HG03064 (cell line): ENCODE results near the gene UNC5C.

ENCODE experiments used
- ATAC-seq: cut with Tn5 transposase; IDR thresholded peaks from one replicate; pipeline ENCODE4 v1.9.1; 2021; ENCODE audit warnings: low read depth; ENCODE audit not compliant: unreplicated experiment

The UNC5C gene

DNA sequence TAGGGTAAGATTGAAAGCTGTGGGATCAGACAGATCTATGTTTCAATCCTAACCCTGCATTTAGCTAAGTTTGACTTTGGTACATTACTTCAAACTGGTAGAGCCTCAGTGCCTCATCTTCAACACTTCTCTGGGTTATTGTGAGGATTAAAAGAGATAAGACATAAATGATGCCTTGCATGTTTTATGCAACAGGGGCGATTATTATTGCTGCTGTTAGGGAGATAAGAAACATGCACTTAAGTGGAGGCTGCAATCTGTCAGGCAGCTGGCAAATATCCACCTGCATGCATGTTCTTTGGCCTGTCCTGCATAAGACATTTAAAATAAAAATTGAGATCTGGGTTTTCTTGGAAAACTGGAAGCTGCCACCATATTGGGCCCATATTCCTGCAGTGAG, 24.6 kb downstream of the UNC5C start:
- no peak for ATAC-seq

DNA sequence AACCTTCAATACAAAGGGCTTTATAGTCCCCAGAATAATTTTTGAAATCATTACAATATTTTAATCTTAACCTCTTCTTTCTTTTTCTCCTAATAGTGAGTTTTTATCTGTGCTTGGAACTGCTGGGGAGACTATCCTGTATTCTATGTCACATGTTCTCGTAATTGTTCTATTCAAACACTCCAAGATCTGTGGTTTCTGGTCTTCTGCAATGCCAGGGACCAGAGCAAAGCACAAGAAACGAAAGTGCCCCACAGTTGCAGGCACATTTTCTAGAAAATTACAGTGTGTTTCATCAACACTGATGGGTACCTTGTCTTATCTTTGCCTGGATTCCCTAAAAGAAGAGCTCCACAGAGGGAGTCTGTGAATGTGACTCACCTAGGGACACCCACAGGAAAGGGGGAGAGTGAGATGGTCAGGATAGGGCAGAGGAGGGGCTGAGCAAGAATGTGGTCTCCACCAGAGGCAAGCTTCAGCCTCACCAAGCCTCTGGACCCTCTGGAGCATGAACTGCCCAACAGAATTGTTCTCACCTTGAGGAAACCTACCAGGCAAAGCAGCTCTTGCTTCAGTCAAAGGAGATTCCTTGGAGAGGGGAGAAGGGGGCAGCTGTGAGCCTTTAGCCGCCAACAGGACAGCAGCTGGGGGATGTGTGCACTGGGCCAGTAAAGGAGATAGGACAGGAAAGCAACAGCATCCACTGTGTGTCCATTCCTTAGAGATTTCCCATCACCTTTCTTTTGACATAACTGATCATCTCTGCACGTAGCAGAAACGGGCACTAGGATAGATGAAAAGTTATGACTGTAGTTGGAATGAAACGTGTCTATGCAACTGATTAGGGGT, 25.9 kb downstream of the UNC5C start:
- no peak for ATAC-seq

DNA sequence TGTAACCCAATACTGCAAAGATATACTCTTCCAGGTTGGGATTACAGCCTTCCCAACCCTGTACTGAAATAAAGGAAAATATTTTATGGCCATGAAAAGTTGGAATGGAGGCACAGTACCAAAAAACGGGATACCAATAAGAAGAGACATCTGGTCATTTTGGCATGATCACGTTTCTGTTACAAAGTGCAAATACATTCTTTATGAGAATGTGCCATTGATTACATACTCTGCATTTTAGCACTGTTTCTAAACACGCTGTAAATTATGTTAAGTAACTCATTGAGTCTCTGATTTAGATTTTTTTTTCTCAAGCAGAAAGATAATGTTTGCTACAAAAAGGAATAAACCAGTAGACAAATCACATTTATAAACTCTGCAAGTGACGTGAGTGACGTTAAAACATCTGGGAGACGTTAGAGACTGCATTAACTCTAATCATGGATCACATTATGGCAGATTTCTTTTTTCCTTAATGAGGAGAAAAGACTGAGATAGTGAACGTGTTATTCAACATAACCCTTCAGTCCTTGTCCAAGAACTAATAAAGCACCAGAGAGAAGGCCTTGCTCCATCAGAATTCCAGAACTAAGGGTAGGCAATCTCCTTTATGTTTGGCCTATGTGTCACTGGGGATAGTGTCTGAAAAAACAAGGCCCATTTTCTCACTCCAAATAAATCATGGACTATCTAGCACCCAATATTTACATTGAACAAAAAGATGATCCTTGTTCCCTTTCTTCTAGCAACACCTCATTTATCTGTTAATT, 31.0 kb downstream of the UNC5C start:
- ATAC-seq, result no peak

DNA sequence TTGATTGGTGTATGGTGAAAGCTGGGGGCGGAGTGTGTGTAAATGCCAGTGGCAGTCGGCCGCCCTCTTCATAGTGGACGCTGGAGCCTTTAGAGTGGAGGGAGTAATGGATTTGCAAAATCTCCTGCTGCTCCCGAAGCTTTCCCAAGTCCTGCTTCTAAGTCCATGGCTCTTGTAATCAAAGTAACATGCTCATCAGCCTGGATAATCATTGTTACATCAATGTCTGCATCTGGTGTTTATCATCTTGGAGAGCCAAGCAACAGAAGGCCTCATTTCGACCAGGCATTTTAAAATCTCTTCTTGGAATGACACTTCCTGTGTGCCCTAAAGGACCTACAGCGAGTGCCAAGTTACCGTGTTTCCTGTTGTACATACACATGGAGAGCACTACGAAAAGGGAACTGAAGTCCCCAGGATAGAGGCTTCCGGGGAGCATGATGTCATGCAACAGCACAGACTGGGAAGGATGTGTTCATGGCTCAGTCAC, 32.2 kb downstream of the UNC5C start:
- ATAC-seq, result no peak

DNA sequence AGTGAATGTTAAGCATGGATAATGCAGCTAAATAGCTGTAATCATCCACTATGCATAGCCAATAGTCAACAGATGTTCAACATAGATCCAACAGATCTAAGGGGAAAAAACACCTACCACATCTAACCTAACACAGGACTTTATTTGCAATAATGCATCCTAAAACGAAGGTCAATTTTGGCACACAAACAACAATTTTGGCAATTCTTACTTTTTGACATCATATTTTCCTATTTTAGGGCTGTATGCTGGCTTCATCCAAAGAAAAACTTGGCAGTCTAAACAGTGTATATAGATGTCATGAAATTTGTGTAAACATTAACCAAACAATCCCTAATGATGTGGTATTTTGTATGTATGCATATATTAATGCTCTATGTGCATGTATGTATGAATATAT, 33.2 kb downstream of the UNC5C start:
- ATAC-seq, result no peak

DNA sequence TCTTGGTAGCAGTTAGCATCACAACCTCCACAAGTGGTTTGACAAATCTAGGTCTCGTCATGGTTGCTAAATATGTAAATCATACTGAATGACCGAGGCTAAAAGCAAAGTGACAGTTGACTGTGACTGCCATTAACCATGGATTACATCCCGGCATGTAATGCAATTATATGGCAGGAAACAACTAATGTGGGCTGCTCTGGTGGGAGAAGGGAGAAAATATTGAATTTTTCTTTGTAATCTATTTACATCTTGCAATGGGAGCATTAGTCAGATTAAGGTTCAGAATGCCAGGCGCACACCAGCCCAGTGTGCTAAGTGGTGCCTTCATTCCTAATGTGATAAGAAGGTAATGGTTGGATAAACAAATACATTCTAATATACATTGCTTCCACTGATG, 35.8 kb downstream of the UNC5C start:
- ATAC-seq, result no peak

DNA sequence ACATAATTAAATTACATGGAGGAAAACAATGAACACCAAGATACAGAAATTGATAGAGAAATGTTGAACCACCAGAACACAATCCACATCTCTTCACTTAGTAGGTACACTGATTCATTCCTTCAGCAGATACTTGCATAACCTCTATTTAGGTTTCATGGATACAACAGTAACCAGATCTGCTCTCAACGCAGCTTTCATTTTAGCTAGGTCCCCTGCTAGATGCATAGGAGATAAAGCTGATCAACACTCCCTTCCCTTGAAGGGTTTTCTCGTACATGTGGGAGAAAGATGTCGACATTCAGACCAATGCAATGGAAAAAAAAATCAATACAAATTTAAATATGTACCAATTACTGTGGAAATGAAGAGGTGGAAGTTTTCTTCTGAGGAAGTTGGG, 37.3 kb downstream of the UNC5C start:
- no peak for ATAC-seq

DNA sequence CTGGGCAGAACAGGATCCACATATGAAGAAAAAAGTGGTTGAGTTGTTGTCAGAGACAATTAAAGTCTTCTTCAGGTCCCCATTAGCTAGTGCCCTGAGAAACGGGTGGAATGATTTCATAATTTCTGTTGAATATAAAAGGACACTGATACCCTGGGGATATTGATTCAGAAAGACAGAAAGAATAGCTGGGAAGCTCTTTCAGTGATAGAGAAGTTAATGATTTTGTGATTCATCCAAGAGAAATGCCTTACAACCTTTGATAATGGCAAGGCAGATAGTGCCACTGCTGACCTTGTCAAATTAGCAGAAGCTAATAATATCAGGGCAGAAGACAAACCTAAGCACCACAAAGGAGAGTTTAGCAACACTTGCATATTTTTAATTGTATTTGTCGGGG, 37.9 kb downstream of the UNC5C start:
- no peak for ATAC-seq

DNA sequence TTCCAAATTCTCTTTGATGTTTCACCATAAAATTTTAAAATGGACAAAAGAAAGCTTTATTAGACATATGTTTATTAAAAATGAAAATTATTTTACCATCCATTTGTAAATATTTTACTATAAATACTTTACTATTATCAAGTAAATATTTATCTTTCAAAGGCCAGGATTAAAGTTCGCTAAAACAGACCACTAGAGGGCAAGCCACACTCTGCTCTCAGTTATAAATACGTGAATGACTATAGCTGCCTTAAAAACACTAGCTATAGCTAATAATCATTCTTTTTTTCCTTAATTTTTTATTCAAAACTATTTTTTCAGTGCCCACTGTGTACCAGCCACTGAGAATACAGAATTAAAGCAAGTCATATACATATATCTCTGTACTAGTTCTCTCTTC, 38.6 kb downstream of the UNC5C start:
- no peak for ATAC-seq

DNA sequence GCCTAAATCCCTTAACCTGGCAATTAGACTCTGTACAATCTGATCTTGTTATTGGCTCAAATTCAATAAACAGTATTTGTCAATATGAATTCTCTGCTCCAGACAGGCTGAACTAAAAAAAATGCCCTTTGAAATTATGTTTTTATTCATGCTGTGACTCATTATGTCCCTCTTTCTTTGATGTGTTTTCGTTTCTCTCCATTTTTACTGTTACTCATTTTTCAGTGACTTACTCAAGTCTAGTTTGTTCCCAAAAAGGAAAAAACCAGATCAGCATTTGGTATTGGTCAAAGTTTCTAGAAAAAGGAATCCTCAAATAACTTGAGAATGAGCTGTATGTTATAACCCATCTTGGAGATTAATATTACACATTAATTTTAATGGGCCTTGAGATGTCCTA, 40.4 kb downstream of the UNC5C start:
- no peak for ATAC-seq

DNA sequence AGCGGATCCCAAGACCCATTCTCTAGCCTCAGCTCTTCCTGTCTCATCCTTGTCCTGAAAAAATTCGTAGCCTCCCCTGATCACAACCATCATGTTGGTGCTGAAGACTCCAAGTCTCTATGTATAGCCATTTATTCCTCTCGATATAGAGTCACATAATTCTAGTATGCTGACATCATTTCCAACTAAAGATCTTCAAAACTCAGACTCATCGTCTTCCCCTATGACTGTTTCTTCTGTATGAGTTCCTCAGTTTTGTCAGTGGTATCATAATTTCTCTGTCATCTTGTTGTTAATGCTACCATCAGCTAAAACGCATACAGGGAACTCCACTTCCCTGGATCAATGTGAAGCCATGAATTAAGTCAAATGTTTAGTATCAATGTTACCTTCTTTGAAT, 41.2 kb downstream of the UNC5C start:
- no peak for ATAC-seq

DNA sequence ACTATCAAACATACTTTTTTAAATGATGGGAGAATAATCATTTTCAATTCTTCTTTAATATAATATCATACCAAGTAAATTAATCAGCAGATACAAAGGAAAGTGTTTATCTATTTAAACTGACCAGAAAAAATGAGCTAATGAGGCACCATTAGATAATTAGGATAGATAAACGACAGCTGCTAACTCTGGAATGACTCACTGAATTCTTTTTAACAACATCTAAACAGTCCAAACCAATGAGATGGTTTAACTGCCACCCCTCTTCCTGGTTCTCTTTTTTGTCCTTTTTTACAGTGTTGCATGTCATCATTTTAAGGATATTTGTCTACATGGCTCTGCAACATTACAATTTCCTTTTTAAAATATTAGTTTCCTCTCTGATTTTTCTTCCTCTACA, 41.6 kb downstream of the UNC5C start:
- ATAC-seq, result no peak

DNA sequence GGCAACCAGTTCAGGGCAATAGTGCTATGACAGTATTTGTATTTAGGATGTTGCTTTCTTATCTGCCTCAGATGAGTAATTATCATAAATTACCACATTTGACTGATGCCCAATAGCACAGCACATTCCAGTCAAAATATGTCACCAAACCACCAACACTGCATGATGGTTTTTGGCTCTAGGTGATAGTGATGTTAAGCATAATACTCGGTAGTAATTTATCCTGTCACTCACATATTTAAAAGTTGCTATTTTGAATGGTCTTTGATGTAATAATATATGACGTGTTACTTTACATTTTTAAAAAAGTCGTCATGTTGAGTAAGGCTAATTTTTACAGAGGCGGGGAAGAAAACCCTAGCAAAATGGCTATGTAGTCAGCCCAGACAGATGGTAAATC, 42.5 kb downstream of the UNC5C start:
- ATAC-seq, result no peak

DNA sequence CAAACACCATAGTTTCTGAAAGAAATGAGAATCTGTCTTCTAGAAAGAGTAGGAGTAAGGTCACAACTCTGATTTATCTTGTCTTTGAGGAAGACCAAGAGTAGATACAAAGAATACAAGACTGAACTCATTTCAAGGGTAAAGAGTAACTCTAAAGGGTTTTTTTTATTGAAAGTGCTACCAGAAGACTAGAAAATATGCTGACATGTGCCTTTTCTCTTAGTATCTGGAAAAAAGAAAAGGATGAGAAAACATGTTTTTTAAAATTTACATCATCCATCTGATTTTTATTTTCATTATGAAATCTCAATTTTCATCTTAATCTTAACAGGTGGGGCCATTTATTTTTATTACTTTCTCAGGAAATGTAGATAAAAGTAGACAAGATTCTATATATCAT, 43.0 kb downstream of the UNC5C start:
- no peak for ATAC-seq

DNA sequence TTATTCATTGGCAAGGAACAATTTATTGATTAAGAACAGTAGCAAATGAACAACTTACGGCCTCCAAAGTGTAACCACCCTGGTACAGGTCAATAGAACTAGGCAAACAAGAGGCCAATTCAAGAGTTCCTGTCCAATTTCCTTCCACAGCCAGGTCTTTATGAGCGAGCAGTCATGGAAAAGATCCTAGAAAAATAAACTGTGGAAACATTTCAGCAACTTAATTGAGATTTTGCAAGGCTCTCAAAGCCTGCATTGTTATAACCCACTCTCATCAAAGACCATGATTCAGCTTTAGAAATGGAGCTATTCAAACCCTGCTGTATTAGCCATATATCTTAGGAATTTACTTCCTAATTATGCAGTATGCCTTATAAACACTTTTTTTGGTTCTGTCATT, 43.6 kb downstream of the UNC5C start:
- ATAC-seq, result no peak

DNA sequence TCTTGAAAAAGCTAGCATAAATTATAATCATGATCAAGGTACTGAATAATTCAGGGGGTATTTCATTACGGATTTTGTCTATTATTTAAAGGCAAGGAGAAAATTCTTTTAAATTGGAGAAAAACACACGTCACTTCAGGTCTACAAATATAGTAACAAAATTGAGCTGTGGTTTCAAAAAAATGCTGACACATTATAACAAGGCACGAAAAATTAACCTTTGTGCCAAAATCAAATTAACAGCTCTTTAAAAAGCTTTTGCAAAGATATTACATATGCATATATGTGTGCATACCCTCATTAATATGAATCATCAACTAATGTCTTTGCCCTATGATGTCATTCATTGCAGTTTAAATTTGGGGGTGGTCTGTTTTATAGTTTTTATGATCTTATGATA, 44.3 kb downstream of the UNC5C start:
- ATAC-seq, result no peak

DNA sequence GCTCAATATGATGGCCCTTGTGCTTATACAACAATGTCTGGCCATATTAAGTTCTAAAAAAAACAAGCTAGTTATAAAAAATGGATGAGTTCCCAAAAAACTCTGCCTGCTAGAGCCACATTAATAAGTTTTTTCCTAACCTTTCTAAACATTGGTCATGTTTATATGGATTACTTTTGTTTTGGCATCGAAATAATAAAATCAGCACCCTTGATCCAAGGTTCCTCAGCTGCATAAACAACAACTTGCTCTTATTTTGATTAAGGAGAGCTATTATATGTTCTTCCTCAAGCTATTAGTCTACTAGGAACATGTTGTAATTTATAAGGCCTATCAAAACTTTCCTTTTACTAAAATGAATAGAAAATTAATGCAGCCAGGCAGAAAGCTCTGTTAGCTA, 48.4 kb downstream of the UNC5C start:
- no peak for ATAC-seq

DNA sequence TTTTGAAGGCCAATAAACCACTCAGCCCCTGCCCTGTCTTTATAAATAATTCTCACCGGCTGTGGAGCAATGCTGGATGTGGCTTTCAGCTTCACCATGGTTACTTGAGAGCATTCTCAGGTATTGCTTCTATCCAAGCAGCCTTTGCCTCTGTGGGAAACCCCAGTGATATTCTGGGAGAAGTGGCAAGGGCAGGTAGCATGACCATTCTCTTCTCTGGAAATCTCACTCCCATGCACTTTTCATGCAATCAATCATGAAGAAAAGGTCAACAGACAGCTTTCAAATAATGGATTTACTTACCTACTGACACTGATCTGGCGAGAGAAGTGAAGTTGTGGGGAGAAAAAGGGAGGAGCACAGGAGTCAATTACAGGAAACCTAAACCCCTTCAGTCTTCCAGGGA, 49.5 kb downstream of the UNC5C start:
- no peak for ATAC-seq

DNA sequence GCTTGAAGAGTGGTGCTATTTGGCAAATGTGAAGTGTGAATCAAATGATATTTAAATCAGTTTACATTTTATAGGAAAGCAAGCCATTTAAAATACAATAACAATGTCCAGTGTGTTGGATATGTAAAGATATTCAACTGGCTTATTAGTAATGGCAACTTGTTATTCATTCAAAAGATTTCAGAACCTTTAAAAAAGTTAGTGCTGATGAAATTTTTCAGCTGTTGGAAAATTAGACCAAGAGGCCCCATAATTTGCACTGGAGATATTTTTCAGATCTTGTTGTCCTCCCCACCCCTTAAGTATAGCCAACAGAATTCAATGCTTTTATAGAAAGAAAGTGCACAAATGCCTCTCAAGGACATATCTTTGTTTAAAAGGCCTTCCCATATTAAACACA, 54.6 kb downstream of the UNC5C start:
- ATAC-seq, result no peak

DNA sequence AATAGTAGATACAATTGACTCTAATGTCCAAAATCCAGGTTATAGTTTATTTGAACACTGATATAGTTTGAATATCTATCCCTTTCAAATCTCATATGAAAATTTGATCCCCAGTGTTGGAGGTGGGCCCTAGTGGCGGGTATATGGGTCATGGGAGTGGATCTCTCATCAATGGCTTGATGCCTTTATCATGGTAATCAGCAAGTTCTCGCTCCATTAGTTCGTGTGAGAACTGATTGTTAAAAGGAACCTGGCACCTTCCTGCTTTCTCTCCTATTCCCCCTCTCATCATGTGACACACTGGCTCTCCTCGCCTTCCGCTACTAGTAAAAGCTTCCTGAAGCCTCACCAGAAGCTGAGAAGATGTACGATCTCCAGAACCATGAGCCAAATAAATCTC, 70.1 kb downstream of the UNC5C start:
- ATAC-seq, result no peak

DNA sequence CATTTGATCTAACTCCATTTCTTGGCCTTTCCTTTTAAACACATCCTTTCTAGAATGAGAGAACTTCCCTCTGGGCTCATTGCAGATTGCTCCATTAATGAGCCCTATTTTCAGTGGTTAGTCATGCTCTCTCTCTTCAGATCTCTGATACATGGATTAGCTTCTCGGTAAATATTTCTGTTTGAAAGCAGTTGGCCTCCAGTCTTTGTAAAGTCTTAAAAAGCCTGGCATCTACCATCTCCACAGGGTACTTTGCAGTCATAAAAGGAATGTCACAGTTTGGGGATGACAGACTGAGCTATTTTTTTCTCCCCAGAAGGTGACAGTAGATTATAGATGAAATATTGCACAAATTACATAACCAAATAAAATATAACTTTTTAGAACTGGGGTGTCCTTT, 72.7 kb downstream of the UNC5C start:
- ATAC-seq, result no peak

DNA sequence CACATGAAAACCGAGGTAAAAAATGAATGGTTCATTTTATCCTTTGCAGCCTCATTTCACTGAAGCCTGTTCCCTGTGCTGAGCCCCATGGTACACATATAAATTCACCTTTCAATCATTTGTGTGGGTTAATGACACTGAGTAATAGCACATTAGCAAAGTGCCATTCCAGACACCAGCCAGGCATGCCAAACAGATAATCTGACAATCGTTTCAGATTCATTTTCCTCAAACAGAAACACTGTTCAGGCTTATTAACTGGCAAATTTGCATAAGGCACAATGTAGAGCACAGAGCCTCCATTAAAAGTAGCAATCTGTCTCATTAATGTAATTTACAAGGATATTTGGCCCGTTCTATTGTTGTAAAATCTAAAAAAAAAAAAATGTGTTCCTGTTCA, 76.2 kb downstream of the UNC5C start:
- no peak for ATAC-seq
